ENCODE data around the gene CAMSAP2.

Gene CAMSAP2

GRCh38 chr1:200877010-200877409, 138.3 kb downstream of the CAMSAP2 start:
- no peak for DNase-seq

- no peak for DNase-seq
Measured at GRCh38 chr1:200877839-200878551, 139.3 kb downstream of the CAMSAP2 start.

GRCh38 chr1:200880212-200880611, 141.5 kb downstream of the CAMSAP2 start:
- no peak for DNase-seq

DNA sequence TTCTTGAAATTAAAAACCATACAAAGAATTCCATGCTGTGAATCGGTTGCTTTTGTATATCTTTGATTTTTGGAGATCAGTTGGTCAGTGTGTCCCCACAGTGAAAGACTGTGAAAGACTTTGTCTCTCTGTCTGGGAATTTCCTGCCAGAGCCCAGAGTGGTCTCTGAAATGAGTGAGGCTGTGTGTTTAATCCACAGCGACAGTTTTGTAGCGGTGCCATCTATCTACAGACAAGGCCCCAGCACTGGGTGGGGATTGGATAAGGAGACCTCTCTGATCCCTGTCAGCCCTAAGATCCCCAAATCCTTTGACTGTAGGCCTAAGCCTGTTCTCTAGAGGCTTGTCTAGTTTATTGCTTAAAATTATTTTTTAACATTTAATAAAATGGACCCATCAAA, 144.4 kb downstream of the CAMSAP2 start:
- DNase-seq: no peak

GRCh38 chr1:200885623-200886402, 147.1 kb downstream of the CAMSAP2 start:
- DNase-seq: no peak

DNA sequence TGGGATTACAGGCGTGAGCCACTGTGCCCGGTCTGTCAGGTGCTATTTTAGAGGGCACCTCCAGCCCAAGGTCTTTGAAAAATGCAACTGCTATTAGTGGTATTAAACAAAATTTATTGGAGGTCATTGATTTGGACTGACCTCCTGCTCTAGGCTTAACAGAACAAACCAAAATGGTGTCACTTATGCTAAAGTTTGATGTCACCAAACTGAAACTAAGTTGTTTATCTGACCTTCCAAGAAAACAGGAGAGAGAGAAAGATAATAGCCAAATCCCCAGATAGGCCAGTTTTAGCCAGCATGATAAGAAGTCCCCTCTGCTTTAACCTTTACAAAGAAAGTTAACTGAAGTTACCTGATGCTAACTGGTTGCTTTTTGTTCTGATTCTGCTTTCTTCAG, 147.9 kb downstream of the CAMSAP2 start:
- no peak for DNase-seq

DNA sequence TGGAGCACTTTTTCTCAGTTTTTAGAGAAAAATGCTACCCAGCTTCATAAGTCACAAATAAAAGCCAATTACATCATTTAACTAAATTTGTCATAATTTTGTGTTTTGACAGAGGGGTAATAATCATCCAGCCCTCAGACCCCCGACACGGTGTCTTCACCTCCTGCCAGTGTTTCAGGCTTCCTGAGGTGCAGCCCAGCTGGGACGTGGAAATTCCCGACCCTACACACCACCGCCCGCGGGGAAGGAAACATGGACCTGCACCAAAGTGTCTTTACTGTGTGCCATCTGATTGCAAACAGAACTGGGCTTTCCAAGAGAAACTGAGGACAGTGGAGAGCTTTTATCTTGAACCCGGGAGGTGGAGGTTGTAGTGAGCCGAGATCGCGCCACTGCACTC, 148.3 kb downstream of the CAMSAP2 start:
- DNase-seq: no peak

DNA sequence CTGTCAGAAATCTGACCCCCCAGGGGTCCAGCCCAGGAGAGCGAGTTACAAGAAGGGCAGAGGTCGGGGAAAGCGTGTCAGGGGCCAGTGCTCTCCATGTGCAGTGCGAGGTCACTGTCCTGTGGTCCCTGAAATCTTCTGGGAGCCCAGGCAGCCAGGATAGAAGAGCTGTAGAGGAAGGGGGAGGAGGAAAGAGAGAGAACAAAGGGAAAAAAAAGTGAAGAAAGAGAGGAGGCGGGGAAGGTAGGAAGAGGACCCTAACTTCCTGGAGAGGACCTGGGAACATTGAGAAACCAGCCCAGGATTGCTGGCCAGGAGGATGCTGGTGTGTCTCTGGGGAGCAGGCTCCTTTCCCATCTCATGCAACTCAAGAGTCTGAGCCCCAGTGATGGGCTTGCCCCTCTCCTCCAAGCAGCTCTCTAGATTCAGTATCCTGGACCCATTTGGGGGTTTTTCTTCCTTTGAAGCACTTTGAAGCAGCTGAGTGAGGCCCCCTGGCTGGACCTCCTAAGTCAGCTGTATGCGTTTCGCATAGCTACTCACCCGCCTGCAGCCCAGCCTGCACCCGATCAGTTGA, 149.2 kb downstream of the CAMSAP2 start:
- DNase-seq: no peak

DNA sequence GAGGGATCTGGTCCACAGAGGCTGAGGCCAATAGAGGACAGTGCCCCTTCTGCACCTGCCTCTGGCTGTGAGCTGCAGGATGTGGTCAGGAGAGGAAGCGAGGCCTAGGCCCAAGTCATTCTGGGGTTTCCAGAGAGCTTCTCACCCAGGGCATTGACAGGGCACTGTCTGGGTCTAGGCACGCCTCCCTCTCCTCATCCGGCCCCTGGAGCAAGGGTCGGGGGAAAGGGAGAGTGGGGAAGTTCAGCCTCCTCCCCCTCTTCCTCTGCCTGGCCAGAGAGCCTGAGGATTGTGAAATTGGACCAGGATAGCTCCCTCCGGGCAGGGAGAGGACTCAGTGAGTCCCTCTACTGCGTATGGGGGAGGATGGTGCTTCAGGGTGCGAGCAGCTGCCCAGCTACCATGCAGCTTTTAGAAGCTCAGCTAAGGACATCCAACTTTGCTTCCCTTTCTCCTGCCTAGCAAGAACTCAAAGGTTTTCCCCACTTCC, 149.7 kb downstream of the CAMSAP2 start:
- no peak for DNase-seq

GRCh38 chr1:200889571-200889970, 150.9 kb downstream of the CAMSAP2 start:
- no peak for DNase-seq

DNA sequence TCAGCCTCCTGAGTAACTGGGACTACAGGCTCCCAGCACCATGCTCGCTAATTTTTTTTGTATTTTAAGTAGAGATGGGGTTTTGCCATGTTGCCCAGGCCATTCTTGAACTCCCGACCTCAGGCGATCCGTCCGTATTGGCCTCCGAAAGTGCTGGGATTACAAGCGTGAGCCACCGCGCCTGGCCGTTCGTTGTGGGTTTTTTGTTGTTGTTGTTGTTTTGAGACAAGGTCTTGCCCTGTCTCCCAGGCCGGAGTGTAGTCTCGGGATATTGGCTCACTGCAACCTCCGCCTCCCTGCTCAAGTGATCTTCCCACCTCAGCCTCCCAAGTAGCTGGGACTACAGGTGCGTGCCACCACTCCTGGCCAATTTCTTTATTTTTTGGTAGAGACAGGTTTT, 151.3 kb downstream of the CAMSAP2 start:
- no peak for DNase-seq

GRCh38 chr1:200890818-200891773, 152.4 kb downstream of the CAMSAP2 start:
- DNase-seq: peak in 22 of 58 donors; percentile 4 to 60 (median 30)

- no peak for DNase-seq
Measured at GRCh38 chr1:200891774-200892157, 153.1 kb downstream of the CAMSAP2 start.

- DNase-seq: no peak
Measured at GRCh38 chr1:200892546-200892945, 153.9 kb downstream of the CAMSAP2 start.

DNA sequence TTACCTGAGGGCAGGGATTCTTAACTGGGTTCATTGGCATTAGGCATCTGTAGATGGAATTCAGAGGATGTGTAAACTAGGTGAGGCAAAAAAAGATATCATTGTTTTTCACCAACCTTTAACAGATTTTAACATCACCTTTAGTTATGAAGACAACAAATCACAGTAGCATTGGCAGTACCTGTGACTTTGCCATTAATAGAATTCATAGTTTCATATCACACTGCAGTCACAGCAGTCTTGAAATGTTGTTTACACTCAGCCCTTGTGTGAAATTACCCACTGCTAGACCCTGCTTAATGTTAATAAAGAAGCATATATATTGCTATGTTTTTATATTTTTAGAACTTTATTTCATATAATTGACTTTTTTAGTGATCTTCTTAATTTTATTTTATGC, 154.3 kb downstream of the CAMSAP2 start:
- no peak for DNase-seq

GRCh38 chr1:200893411-200893901, 154.8 kb downstream of the CAMSAP2 start:
- no peak for DNase-seq

GRCh38 chr1:200894712-200895442, 156.2 kb downstream of the CAMSAP2 start, which contains the start of gene INAVA:
Gene INAVA, plus strand, starts transcription at chr1:200894900. Its CDS starts 3,501 bp downstream, at chr1:200898401.
- DNase-seq: no peak

- no peak for DNase-seq
Measured at GRCh38 chr1:200895443-200895789, 156.7 kb downstream of the CAMSAP2 start.

- DNase-seq: no peak
Measured at GRCh38 chr1:200895801-200896530, 157.3 kb downstream of the CAMSAP2 start.
